ENCODE results near the gene KIF1A.

Gene KIF1A

GRCh38 chr2:240759459-240759858, 60.6 kb downstream of the KIF1A start:
- TF ChIP-seq, protein P1, sequence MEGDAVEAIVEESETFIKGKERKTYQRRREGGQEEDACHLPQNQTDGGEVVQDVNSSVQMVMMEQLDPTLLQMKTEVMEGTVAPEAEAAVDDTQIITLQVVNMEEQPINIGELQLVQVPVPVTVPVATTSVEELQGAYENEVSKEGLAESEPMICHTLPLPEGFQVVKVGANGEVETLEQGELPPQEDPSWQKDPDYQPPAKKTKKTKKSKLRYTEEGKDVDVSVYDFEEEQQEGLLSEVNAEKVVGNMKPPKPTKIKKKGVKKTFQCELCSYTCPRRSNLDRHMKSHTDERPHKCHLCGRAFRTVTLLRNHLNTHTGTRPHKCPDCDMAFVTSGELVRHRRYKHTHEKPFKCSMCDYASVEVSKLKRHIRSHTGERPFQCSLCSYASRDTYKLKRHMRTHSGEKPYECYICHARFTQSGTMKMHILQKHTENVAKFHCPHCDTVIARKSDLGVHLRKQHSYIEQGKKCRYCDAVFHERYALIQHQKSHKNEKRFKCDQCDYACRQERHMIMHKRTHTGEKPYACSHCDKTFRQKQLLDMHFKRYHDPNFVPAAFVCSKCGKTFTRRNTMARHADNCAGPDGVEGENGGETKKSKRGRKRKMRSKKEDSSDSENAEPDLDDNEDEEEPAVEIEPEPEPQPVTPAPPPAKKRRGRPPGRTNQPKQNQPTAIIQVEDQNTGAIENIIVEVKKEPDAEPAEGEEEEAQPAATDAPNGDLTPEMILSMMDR (IDR thresholded peaks at IDR 0.05; ENCODE audit: insufficient read depth, low read length), result no peak
- TF ChIP-seq GABPA (IDR thresholded peaks at IDR 0.05; ENCODE audit: low read depth), result no peak
- no peak for TF ChIP-seq POLR2AphosphoS5 (IDR thresholded peaks at IDR 0.05; ENCODE audit: low read depth)
- TF ChIP-seq SPI1 (IDR thresholded peaks at IDR 0.05; ENCODE audit: borderline replicate concordance, low read depth), result no peak
- TF ChIP-seq, protein P2, sequence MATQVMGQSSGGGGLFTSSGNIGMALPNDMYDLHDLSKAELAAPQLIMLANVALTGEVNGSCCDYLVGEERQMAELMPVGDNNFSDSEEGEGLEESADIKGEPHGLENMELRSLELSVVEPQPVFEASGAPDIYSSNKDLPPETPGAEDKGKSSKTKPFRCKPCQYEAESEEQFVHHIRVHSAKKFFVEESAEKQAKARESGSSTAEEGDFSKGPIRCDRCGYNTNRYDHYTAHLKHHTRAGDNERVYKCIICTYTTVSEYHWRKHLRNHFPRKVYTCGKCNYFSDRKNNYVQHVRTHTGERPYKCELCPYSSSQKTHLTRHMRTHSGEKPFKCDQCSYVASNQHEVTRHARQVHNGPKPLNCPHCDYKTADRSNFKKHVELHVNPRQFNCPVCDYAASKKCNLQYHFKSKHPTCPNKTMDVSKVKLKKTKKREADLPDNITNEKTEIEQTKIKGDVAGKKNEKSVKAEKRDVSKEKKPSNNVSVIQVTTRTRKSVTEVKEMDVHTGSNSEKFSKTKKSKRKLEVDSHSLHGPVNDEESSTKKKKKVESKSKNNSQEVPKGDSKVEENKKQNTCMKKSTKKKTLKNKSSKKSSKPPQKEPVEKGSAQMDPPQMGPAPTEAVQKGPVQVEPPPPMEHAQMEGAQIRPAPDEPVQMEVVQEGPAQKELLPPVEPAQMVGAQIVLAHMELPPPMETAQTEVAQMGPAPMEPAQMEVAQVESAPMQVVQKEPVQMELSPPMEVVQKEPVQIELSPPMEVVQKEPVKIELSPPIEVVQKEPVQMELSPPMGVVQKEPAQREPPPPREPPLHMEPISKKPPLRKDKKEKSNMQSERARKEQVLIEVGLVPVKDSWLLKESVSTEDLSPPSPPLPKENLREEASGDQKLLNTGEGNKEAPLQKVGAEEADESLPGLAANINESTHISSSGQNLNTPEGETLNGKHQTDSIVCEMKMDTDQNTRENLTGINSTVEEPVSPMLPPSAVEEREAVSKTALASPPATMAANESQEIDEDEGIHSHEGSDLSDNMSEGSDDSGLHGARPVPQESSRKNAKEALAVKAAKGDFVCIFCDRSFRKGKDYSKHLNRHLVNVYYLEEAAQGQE (IDR thresholded peaks at IDR 0.05; ENCODE audit: insufficient replicate concordance, low read depth), result no peak
- DNase-seq (ENCODE audit: low read depth in 1 of 2, low spot score in 1 of 2), result no peak
- no peak overlapping the region for H3K4me3 ChIP-seq (replicated peaks; ENCODE audit: insufficient read depth, low read length)
- H3K27ac ChIP-seq (replicated peaks), result no peak overlapping the region
- H3K27me3 ChIP-seq (ENCODE audit: insufficient read depth, poor library complexity, severe bottlenecking), result peaks cover 9% of the 10 kb centered on the region

GRCh38 chr2:240757086-240757614, 62.9 kb downstream of the KIF1A start:
- H3K27me3 ChIP-seq (ENCODE audit: insufficient read depth, poor library complexity, severe bottlenecking), result peaks cover 9% of the 10 kb centered on the region
- TF ChIP-seq POLR2AphosphoS5 (IDR thresholded peaks at IDR 0.05; ENCODE audit: low read depth) (no peak), SPI1 (IDR thresholded peaks at IDR 0.05; ENCODE audit: borderline replicate concordance, low read depth) (no peak), GABPA (IDR thresholded peaks at IDR 0.05; ENCODE audit: low read depth) (no peak)
- TF ChIP-seq, protein P2 (IDR thresholded peaks at IDR 0.05; ENCODE audit: insufficient replicate concordance, low read depth), result no peak
- TF ChIP-seq, protein P1 (IDR thresholded peaks at IDR 0.05; ENCODE audit: insufficient read depth, low read length), result no peak
- no peak overlapping the region for H3K4me3 ChIP-seq (replicated peaks; ENCODE audit: insufficient read depth, low read length)
- DNase-seq (ENCODE audit: low read depth in 1 of 2, low spot score in 1 of 2), result no peak
- H3K27ac ChIP-seq (replicated peaks), result no peak overlapping the region

GRCh38 chr2:240752209-240752608, 67.8 kb downstream of the KIF1A start:
- no peak for DNase-seq (ENCODE audit: low read depth in 1 of 2, low spot score in 1 of 2)
- Histone ChIP-seq H3K27ac (replicated peaks) (no peak overlapping the region), H3K4me3 (replicated peaks; ENCODE audit: insufficient read depth, low read length) (no peak overlapping the region), H3K27me3 (ENCODE audit: insufficient read depth, poor library complexity, severe bottlenecking) (no peaks in the 10 kb centered on the region)
- TF ChIP-seq GABPA (IDR thresholded peaks at IDR 0.05; ENCODE audit: low read depth) (no peak), POLR2AphosphoS5 (IDR thresholded peaks at IDR 0.05; ENCODE audit: low read depth) (no peak), SPI1 (IDR thresholded peaks at IDR 0.05; ENCODE audit: borderline replicate concordance, low read depth) (no peak)
- TF ChIP-seq, protein P2 (IDR thresholded peaks at IDR 0.05; ENCODE audit: insufficient replicate concordance, low read depth), result no peak
- TF ChIP-seq, protein P1 (IDR thresholded peaks at IDR 0.05; ENCODE audit: insufficient read depth, low read length), result no peak

Data from HL-60 (cell line).